HUES48 (cell line): ENCODE measurements around the gene SAMD1.

Experiments
- H3K27ac ChIP-seq: one replicate; pipeline ENCODE4 v1.7.0; 2013; ENCODE audit warnings: low read depth, low read length, inconsistent platforms
- H3K27me3 ChIP-seq: 2 replicates; pipeline ENCODE4 v1.6.1; 2013; ENCODE audit warnings: mild to moderate bottlenecking, low read length; ENCODE audit not compliant: control insufficient read depth, insufficient read depth
- H3K36me3 ChIP-seq: 2 replicates; pipeline ENCODE4 v1.6.1; 2013; ENCODE audit warnings: low read length; ENCODE audit not compliant: control insufficient read depth, insufficient read depth
- H3K4me1 ChIP-seq: 2 replicates; pipeline ENCODE4 v1.6.1; 2013; ENCODE audit warnings: mild to moderate bottlenecking, low read length; ENCODE audit not compliant: control insufficient read depth, insufficient read depth
- H3K4me3 ChIP-seq: 2 replicates; pipeline ENCODE4 v1.5.1; 2013; ENCODE audit warnings: mild to moderate bottlenecking, low read depth, low read length
- H3K9ac ChIP-seq: 2 replicates; pipeline ENCODE4 v1.6.1; 2013; ENCODE audit warnings: mild to moderate bottlenecking, low read depth, low read length, moderate library complexity
- H3K9me3 ChIP-seq: 2 replicates; pipeline ENCODE4 v1.6.1; 2013; ENCODE audit warnings: low read length; ENCODE audit not compliant: control insufficient read depth, insufficient read depth

SAMD1 gene

DNA sequence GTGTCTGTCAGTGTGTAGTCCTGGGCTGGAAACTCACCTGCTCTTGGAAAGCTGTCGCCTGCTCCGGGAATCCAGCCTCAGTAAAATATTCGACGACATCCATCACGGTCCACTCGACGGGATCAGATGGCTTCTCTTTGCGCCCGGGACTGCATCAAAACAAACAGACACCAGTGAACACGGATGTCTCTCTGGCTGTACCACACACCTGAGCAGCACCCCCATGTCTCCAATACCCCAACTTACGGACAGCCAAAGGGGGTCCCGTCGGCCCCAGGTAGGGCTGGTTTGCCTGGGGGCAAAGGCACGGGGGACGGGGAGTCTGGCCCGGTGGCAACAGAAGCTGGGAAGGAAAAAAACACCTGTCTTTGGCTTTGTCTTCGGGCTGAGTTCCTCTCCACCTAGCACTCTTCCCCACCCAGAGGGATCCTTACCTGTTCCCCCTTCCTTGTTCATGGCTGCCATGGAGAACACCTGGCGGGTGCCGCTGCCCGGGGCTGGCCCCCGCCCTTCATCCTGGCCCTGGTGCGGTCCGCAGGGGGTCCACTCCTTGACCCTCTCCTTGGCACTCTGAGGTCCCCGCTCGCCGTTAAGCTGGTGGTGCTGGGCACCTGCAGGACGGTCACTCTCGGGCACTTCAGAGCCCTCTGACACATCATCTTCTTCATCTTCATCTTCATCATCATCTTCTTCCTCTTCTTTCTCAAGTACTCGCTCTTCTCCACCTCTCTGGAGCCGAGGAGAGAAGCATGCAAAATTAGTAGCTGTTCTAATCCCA, 1.7 kb downstream of the SAMD1 start:
- Histone ChIP-seq H3K9ac (no peak overlapping the region), H3K4me1 (peaks cover 4% of the 10 kb centered on the region; the same call in 1 of the 2 replicates), H3K27me3 (peaks cover 11% of the 10 kb centered on the region), H3K9me3 (no peaks in the 10 kb centered on the region), H3K4me3 (peak overlapping the region; percentile 69), H3K36me3 (peaks cover 17% of the 10 kb centered on the region), H3K27ac (no peak overlapping the region)

DNA sequence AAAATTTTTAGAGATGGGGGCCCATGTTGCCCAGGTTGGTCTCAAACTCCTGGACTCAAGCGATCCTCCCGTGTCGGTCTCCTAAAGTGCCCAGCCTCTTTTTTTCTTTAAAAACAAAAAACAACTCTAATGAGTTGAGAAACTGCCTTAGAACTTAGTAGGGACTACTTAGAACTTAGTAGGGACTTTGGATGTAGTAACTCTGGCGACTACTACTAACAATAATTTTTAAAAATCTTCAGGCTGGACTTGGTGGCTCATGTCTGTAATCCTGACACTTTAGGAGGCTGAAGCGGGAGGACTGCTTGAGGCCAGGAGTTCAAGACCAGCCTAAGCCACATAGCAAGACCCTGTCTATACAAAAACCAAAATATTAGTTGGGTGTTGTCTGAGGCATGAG, 4.5 kb downstream of the SAMD1 start:
- no peak overlapping the region for H3K9ac ChIP-seq
- no peaks in the 10 kb centered on the region for H3K4me1 ChIP-seq
- H3K27ac ChIP-seq, result no peak overlapping the region
- H3K36me3 ChIP-seq, result peaks cover 17% of the 10 kb centered on the region
- H3K9me3 ChIP-seq, result no peaks in the 10 kb centered on the region
- peaks cover 11% of the 10 kb centered on the region for H3K27me3 ChIP-seq
- H3K4me3 ChIP-seq, result peak overlapping the region; percentile 51; the same call in 1 of the 2 replicates

DNA sequence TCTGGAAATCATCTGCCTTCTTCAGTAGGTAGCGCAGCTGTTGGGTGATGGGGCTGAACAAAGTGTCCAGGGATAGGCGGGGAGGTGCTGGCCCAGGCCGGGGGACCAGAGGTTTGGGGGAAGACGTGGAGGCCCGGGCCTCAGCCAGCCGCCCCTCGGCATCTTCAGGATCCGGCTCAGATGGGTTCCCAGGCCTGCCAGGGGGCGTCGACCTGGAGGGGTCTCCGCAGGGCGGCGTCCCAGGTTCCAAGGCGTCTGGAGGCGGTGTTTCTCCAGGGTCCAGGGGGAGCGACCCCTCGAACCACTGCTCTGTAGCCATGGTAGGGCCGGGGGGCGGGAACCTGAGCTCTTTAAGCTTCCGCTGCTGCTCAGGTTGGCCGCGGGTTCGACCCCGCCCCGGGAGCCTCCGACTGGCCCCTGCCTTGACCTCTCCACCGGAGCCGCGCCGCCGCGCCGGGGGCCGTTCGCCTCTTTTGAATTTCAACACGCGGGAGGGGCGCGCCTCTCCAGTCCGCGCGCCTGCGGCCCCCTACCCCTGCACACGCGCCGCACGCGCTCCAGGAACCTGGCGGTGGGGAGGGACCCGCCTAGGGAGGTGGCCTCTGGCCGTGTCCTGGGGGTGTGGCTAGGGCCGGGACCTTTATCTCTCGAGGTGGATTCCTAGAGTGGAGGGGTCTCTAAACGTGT, 5.1 kb downstream of the SAMD1 start, which contains the start of gene C19orf67:
TSS of gene C19orf67 (minus strand) at position 475 of the 687 bp plus-strand sequence. CDS start at position 319, 156 bp downstream.
- no peaks in the 10 kb centered on the region for H3K9me3 ChIP-seq
- peak within 1 kb of the TSS; percentile 51 for H3K4me3 ChIP-seq
- H3K36me3 ChIP-seq, result peaks cover 17% of the 10 kb centered on the region
- H3K27ac ChIP-seq, result no peak within 1 kb of the TSS
- no peak within 1 kb of the TSS for H3K9ac ChIP-seq
- H3K27me3 ChIP-seq, result peaks cover 11% of the 10 kb centered on the region
- H3K4me1 ChIP-seq, result no peaks in the 10 kb centered on the region

DNA sequence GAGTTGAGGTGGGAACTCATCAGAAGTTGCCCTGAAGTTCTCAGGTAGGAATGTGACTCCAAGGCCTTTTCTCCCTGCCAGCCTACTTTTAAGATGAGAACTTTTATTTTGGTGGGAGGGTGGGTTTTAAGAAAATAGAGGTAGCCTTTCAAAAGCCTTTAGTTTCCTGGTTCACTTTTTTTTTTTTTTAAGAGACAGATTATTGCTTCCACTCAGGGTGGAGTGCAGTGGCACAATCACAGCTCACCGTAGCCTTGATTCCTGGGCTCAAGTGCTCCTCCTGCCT, 7.9 kb downstream of the SAMD1 start:
- no peaks in the 10 kb centered on the region for H3K4me1 ChIP-seq
- no peak overlapping the region for H3K4me3 ChIP-seq
- H3K9me3 ChIP-seq, result no peaks in the 10 kb centered on the region
- no peak overlapping the region for H3K27ac ChIP-seq
- peaks cover 3% of the 10 kb centered on the region for H3K36me3 ChIP-seq
- H3K27me3 ChIP-seq, result no peaks in the 10 kb centered on the region
- no peak overlapping the region for H3K9ac ChIP-seq

DNA sequence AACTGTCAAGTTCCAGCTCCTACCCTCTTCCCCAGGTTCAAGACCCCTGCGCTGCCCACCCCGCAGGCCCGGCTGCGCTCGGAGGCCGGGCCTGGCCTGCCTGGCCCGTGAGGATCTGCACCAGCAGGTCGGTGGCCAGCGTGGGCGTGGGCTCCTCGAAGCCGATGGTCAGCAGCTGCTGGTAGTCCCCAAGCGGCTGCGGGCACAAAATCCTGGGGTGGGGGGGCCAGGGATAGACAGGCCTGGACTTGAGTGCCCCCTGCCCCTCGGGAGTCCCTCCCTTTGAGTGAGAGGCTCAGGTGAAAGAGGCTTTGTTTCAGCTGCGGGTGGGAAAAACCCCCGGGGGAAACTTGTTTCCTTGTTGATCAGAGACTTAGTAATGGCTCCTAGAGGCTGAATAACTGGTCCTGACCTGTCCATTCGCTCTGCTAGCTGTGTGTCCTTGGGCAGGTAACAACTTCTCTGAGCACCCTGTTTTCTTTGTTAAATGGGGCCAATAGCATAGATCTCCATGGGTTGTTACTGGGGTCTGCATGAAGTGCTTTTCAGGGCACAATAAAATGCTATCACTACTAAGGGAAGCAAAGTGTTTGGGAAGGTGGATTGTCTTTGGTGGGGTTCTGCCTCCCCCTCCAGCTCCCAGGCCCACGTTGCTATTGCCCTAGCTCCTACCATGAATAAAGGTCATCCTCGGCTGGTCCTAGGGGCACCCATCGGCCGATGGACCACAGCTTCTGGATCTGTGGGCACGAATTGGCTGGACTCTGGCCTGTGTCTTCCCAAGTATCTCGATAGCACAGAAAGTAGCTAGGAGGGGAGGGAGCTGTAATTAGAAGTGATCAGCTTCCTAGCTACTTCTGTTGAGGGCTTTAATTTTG, 8.5 kb downstream of the SAMD1 start:
- no peak overlapping the region for H3K9ac ChIP-seq
- H3K4me3 ChIP-seq, result peak overlapping the region; percentile 72
- no peaks in the 10 kb centered on the region for H3K4me1 ChIP-seq
- H3K36me3 ChIP-seq, result no peaks in the 10 kb centered on the region
- peaks cover 3% of the 10 kb centered on the region; the same call in 1 of the 2 replicates for H3K27me3 ChIP-seq
- H3K27ac ChIP-seq, result peak overlapping the region; percentile 31
- H3K9me3 ChIP-seq, result no peaks in the 10 kb centered on the region

DNA sequence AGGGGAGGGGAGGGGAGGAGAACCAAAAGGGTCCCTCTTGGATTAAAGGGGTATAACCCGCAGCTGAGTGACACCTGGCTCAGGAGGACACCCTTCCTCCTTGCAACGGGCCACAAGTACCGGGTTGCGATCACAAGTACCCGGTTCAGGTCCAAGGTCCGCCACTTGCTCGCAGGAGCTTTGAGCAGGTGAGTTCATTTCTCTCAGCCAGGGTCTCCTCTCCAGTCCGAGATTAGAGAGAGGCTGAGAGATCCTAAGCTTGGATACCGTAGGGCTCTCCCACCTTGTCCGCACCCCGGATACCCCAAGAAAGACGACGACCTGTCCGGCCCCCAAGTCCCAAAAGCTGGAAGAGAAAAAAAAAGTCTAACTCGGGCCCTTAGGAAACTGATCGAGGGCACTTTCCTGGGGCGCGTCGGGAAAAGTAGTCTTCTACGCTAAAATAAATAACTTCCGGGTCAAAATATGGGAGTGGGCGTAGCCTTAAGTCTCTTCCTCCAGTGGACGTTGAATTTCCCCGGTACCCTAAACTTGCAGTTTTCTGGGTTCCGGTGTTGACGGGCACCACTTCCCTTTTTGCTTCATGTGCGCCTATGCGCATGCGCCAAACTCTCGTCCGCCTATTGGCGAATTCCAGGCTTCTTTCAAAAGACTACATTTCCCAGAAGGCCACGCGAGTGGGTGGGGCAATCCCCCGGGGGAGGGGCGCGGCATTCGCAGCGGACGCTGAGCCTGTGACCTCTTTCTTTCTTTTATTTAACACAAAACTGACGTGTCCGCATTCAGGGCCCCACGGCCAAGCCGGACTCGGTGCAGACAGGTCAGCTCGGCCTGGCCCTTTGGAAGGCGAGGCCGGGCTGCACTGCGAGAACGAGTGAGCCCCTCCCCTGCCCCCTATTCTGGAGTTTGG, 9.4 kb downstream of the SAMD1 start:
- peaks cover 3% of the 10 kb centered on the region; the same call in 1 of the 2 replicates for H3K27me3 ChIP-seq
- H3K4me3 ChIP-seq, result peak overlapping the region; percentile 87
- H3K36me3 ChIP-seq, result no peaks in the 10 kb centered on the region
- no peaks in the 10 kb centered on the region for H3K4me1 ChIP-seq
- H3K27ac ChIP-seq, result peak overlapping the region; percentile 73
- H3K9me3 ChIP-seq, result no peaks in the 10 kb centered on the region
- peak overlapping the region; percentile 59 for H3K9ac ChIP-seq

DNA sequence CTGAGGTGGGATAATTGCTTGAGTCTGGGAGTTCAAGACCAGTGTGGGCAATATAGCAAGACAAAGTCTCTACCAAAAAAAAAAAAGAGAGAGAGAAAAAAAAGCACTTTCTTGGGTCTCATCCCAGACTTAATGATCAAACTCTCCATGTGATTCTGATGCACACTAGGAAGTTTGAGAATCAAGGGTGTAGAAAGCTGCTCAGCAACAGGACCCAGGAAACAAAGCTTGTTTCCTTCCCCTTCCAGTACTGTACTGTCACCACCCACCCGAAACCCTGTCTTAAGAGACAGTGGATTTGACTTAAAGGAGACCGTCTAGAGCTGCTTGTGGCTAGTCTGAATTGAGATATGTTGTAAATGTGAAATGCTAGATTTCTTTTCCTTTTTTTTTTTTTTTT, 12.1 kb downstream of the SAMD1 start:
- no peaks in the 10 kb centered on the region for H3K36me3 ChIP-seq
- H3K27me3 ChIP-seq, result peaks cover 29% of the 10 kb centered on the region
- no peak overlapping the region for H3K4me3 ChIP-seq
- H3K4me1 ChIP-seq, result no peaks in the 10 kb centered on the region; the same call in 1 of the 2 replicates
- H3K9ac ChIP-seq, result no peak overlapping the region
- no peak overlapping the region for H3K27ac ChIP-seq
- H3K9me3 ChIP-seq, result no peaks in the 10 kb centered on the region

- Histone ChIP-seq H3K4me1 (peaks cover 4% of the 10 kb centered on the region; the same call in 1 of the 2 replicates), H3K9me3 (no peaks in the 10 kb centered on the region), H3K27ac (no peak overlapping the region), H3K27me3 (peaks cover 46% of the 10 kb centered on the region), H3K9ac (no peak overlapping the region), H3K36me3 (no peaks in the 10 kb centered on the region), H3K4me3 (peak overlapping the region; percentile 62)
Observed at GRCh38 chr19:14073925-14074838, 16.4 kb downstream of the SAMD1 start.

DNA sequence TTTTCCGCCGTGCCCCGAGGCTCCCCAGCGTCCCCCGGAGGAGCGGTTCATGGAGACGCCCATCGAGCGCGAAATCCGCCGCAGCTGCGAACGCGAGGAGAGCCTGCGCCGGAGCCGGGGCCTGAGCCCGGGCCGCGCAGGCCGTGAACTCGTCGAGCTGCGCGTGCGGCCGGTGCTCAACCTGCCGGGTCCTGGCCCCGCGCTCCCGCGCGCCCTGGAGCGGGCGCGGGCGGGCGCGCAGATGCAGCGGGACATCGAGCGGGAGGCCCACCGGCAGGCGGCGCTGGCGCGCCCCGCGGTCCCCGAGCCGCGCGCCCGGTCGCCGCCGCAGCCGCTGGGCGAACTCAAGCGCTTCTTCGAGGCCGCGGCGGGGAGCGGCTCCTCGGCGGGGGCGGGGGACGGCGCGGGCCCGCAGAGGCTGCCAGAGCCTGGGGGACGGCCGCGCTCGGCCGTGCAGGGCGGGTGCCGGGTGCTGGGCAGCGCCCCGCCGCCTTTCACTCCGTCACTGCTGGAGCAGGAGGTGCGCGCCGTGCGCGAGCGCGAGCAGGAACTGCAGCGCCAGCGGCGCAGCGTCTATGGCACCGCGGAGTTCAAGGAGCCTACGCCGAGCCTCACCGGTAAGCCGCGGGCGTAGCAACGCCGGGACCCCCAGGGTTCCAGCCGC, 17.2 kb downstream of the SAMD1 start:
- no peak overlapping the region for H3K27ac ChIP-seq
- H3K4me1 ChIP-seq, result peaks cover 4% of the 10 kb centered on the region; the same call in 1 of the 2 replicates
- peak overlapping the region; percentile 62 for H3K4me3 ChIP-seq
- peaks cover 46% of the 10 kb centered on the region for H3K27me3 ChIP-seq
- H3K9ac ChIP-seq, result no peak overlapping the region
- no peaks in the 10 kb centered on the region for H3K9me3 ChIP-seq
- H3K36me3 ChIP-seq, result no peaks in the 10 kb centered on the region
